ENCODE results near the gene G0S2.

The G0S2 gene

DNA sequence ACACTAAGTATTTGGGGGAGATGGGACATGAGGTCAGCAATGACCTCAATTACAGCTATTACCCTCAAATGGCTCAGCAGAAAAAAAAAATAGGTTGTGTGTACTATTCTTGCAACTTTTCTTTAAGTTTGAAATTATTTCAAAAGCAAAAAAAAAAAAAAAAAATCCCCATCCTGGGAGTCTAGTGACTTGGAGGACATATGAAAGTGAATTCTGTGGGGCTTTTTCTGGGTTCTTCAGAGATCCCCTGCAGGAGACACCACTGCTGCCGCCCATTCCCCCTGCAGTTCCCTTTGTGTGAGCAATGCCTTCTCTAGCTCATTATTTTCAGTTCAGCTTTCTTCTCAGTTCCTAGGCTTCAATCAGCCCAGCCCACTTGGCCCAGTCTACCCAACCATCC is 46.1 kb downstream of the G0S2 start:
- DNase-seq = no peak

DNA sequence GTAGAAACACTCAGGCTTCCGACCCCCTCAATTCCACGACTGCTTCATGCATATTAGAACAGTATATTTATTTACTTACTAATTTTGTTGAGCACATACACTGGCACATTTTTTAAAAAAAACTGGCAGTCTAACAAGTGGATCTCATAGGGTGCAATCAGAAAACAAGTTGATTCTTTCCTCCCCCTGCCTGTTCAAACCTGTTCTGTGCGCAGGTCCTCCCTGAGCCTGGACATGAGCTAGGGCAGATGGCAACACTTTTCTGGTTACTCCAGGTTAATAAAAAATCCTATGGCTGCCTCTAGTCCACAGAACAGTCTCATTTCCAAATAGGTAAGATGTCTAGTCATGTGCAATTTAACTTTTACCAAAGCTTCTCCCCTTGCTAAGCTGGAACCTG is 48.1 kb downstream of the G0S2 start:
- no peak for DNase-seq

DNA sequence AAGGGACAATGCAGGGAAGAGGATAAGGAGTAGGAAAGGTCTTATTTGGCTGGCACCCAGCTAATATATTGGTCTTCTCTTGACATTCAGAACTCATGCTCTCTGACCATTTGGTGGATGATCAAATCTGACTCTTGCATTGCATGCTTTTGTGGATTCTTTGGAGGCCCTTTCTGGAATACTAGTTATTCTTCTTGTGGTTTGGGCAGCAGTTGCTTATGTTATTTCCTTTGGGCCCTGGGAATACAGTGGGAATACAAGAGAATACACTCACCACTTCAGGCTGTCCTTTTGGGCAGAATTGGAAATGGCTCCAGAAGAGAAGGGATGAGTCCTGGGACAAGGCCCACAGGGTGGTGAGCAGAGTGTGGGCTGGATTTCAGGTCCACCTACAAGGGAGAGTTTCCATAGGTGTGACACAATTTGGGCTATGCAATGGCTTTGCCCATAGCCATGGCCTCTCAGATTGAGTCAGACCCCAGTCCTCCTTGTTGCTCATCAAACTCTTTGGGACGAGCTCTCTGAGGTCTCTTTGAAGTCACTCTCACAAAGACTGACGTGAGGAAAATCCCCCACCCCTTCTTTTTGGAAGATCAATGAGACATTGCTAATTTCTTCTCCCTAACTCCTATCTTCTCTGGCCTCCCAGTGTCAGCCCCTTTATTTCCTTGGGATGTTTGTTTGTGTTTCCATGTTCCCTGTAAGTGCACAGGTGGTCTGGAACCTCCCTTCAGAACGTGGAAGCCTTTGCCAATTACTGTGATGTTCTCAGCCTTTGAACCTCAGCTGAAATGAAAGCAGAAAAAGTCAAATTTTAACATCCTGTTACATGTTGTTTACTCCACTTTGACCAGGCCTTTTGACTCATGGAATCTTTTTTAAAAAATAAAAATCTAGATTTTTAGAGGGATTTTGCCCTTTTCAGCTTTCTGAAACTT is 48.8 kb downstream of the G0S2 start:
- no peak for DNase-seq
